ENCODE measurements around the gene TFCP2L1.

The TFCP2L1 gene

GRCh38 chr2:121212661-121213325, 72.2 kb downstream of the TFCP2L1 start:
- DNase-seq, result no peak

DNA sequence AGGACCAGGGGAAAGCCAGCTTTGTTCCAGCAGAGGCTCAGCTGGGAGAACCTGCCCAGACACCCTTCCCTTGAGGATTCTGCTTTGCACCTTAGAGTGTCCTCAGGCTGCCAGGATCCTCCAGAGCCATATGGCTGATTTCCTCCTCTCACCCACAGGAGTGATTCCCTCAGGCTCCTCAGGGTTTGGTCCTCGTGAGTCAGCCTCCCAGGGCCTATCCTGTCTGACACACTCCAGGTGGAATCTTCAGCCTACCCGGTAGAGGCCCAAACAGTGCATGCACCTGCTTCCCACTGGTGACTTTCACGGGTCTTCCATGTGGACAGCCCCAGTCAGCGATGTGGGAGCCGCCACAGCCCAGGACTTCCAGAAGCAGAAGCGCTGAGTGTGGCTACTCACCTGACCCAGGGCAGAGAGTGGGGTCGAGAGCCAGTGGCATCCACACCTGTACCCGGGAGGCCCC, 73.3 kb downstream of the TFCP2L1 start:
- no peak for DNase-seq

DNA sequence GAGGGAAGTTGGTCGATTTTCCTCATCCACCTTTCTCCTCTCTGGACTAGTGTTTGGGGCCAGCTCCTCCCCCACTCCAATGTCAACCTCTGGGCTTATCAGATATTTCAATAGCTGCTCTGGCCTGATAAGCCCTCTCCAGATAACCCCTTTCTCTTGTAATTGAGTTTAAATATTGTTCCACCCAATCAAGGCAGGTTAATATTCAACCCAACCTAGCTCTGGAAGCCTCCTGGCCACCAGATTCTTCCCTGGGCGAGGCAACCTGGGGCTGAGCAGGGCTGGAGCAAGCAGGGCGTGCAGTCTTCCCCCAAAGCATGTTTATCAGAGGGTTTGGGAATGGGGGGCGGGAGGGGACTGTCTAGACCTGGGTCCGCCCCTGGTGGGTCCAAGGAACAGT, 73.8 kb downstream of the TFCP2L1 start:
- no peak for DNase-seq

DNA sequence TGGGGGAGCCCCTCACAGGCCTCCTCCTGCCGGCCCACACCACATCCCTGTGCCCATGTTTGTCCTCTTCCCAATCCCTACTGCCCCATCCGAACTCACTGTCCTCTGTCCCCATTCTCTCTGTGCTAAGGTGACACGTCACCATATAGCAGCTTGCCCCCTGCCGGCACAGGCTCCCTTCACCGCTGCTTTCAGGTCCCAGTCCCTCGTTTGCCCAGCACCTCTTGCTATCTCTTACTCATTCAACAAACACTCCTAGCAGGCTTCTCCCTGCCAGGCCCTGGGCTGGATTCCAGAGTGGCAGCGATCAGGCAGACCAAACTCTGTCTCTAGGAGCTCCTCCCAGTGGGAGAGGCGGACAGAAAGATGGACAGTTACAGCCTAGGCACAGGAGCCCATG, 74.3 kb downstream of the TFCP2L1 start:
- no peak for DNase-seq

GRCh38 chr2:121209014-121209610, 75.9 kb downstream of the TFCP2L1 start:
- no peak for DNase-seq

- no peak for DNase-seq
These were observed 77.5 kb downstream of the TFCP2L1 start for GRCh38 chr2:121207494-121207893.

GRCh38 chr2:121205321-121205942, 79.6 kb downstream of the TFCP2L1 start:
- no peak for DNase-seq

- DNase-seq, result no peak
These were observed 81.3 kb downstream of the TFCP2L1 start for GRCh38 chr2:121203591-121204249.

- DNase-seq, result peak; percentile 18
These were observed 82.3 kb downstream of the TFCP2L1 start for GRCh38 chr2:121202541-121203310.

GRCh38 chr2:121201796-121202195, 83.2 kb downstream of the TFCP2L1 start:
- DNase-seq, result no peak

GRCh38 chr2:121200419-121201315, 84.3 kb downstream of the TFCP2L1 start:
- DNase-seq, result no peak

DNA sequence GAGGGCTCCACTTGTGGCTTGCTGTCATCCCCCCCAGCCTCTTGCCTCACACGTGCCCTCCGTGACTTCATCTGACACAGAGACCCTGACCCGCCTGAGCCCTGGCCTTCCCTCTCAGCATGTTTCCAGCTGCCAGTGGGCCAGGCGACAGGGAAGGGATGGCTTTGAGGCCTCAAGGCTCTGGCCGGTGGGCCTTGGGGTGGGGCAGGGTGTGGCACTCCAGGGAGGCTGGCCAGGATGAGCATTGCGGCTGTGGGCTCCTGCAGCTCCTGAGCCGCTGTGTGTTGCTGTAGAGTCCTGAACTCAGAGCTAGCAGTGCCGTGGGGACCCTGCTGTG, 85.0 kb downstream of the TFCP2L1 start:
- no peak for DNase-seq

GRCh38 chr2:121199281-121200010, 85.6 kb downstream of the TFCP2L1 start:
- DNase-seq, result no peak

DNA sequence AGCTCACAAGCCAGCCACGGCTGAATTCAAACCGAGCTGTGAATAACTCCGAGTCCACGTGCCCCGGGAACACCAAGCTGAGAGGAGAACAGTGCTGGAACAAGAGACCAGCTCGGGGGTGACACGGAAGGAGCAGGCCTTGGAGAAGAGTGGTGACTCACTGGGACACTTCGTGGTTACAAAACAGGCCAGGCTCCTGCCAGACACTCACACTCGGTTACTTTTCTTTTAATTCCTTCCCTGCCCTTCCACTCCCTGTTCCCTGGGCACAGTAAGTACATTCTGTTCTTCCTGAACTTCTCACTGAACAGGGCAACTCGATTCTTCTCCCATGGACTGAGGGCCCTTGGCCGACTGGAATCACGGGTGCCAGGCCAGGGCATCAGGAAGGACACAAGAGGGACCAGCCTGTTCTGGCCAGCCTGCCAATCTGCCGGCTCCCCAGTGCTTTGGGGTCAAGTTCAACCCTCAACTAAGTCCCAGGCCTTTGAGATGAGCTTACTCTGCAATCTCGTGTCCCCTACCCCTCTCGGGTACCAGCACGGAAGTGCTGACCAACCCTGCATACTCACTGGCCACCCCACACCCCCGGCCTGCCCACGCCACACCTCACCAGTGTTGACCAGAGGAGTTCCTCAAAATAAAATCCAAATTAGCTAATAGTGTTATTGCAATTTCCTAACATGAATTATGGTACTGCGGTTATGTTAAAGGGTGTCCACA, 87.5 kb downstream of the TFCP2L1 start:
- DNase-seq, result no peak

- no peak for DNase-seq
These were observed 88.2 kb downstream of the TFCP2L1 start for GRCh38 chr2:121196849-121197155.

GRCh38 chr2:121196132-121196848, 88.7 kb downstream of the TFCP2L1 start:
- peak; percentile 16 for DNase-seq

DNA sequence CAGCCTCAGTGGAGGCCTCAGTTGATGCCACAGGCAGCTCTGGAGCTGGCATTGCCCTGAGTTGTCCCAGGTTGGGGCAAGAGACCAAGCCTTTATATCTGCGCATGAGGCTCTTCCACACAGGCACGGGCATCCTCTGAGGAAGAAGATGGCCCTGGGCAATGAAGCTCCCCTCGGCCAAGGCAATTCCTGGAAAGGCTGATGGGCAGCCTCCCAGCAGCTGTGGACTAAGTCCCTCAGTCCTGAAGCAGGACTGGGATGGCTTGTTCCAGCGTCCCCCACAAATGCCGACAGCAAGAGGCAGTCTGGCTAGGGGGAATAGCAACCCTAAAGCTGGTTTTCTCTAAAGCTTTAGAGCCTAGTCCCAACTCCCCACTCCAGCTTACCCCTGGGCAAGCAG, 90.0 kb downstream of the TFCP2L1 start:
- no peak for DNase-seq

GRCh38 chr2:121194626-121195025, 90.4 kb downstream of the TFCP2L1 start:
- no peak for DNase-seq

DNA sequence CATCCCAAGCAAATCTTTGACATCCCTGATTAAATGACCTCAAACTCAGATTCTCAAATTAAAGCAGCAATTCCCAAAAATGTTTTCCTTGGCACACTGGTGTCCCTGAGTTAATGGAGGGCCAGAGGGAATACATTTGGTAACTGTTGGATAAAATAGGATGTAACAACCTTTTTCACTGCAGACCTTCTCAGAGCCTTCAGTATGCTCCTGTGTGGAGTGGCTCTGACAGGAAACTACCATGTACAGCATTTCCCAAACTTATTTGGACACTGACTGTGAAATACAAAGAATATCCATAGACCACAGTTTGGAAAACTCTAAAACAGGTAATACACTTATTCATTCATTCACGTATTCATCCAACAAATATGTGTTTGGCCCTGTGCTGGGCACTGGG, 91.8 kb downstream of the TFCP2L1 start:
- no peak for DNase-seq

DNA sequence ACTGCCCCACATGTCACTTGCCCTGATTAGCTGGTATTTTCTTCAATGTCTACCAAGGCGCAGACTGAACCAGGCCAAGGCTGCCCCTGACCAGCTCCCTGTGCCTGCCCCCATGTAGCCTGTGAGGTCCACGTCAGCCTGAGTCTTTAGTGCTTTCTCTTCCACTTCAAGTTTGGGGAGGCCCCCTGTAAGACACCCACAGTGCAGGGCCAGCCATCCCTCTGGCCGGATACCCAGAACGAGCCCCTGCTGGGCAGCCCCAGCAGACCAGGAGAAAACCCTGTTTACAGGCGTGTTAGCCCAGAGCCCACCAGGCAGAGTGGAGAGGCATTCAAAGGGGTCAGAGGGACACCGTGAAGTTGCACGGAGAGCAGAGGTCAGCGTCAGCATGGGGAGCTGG, 92.4 kb downstream of the TFCP2L1 start:
- no peak for DNase-seq
